Astrocyte (in vitro differentiated cells and primary cell): ENCODE measurements around the gene ARHGAP26.

Source experiments
- EZH2 ChIP-seq: IDR thresholded peaks from 2 replicates; pipeline ENCODE4 v1.6.1; 2012; ENCODE audit warnings: mild to moderate bottlenecking, low read length, inconsistent platforms; ENCODE audit not compliant: insufficient read depth
- TF ChIP-seq, protein P1 (sequence below): IDR thresholded peaks from 2 replicates; pipeline ENCODE4 v1.5.1; 2011; ENCODE audit warnings: low read depth, mild to moderate bottlenecking, inconsistent platforms, low read length, moderate library complexity; ENCODE audit not compliant: insufficient read depth

DNA sequence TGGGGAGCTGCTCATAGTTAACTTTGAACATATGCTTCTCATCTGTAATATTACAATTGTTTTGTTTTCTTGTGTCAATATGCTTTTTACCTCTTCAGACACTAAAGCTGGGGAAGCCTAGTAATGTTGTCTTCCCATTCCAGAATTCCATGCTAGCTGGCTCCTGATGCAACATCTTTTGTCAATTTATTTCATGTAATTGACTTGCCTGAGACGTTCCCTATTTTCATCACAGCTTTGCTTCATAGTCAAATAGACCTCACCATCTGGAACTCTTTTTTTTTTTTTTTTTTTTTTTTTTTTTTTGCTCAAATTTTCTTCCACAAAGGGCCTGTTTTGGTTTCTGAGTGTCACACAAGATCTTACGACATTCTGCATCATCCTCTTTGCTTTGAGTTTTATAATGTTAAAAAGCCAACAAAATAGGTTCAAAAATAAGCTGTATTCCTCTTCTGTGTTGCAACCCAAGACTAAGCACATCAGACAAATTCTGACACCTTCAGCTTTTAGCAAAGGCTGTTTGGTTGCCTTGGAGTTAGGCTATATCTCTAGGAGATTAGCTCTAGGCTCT is 398.1 kb downstream of the ARHGAP26 start:
- TF ChIP-seq, protein P1, sequence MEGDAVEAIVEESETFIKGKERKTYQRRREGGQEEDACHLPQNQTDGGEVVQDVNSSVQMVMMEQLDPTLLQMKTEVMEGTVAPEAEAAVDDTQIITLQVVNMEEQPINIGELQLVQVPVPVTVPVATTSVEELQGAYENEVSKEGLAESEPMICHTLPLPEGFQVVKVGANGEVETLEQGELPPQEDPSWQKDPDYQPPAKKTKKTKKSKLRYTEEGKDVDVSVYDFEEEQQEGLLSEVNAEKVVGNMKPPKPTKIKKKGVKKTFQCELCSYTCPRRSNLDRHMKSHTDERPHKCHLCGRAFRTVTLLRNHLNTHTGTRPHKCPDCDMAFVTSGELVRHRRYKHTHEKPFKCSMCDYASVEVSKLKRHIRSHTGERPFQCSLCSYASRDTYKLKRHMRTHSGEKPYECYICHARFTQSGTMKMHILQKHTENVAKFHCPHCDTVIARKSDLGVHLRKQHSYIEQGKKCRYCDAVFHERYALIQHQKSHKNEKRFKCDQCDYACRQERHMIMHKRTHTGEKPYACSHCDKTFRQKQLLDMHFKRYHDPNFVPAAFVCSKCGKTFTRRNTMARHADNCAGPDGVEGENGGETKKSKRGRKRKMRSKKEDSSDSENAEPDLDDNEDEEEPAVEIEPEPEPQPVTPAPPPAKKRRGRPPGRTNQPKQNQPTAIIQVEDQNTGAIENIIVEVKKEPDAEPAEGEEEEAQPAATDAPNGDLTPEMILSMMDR, result no peak
- no peak for TF ChIP-seq EZH2
